Right cardiac atrium (tissue), 5 donors: Measurements from ENCODE around the gene MYORG. TPM values are rescaled to one million over a fixed set of nuclear protein-coding genes. Genes with fewer than 3 reads are reported as not detected.

Source experiments
- polyA plus RNA-seq: library from polyadenylated mRNA; stranded (reverse); fragments of 200-250 nt; gene quantifications from one replicate; pipeline ENCODE4 v1.2.3, GENCODE V29; 2013
- total RNA-seq, 4 donors: library from RNA; stranded (reverse); fragmentation: NEBNext Ultra II Directional; extraction: Animal tissue kit (Norgen Biotek cat#: 25700); gene quantifications; one replicate each; pipeline ENCODE4 v1.2.1, GENCODE V29; 2021
- donor health status: healthy with polysubstance abuse.
- donor health status: DM: no; HTN: yes; CAD: no.
- donor health status: DM: no; HTN: no; CAD: no.
- donor health status: DM: no; HTN: yes; CAD: no; lungs with severe emphysema.
- donor health status: DM: yes; HTN: yes; CAD: no.

The MYORG gene
- total and polyA plus RNA-seq, 5 donors, result 1.9 to 5.2 (median 4.8) TPM

Other genes starting within 250 kb of the MYORG start
- gene UBAP1, start 197.9 kb downstream of the MYORG start, total RNA-seq, result 10 to 100 TPM; 43.6 to 51.1 (median 46.6) TPM
- gene UBAP1, start 197.9 kb downstream of the MYORG start, polyA plus RNA-seq, result 31.2 TPM
- gene KIF24, start 47.6 kb downstream of the MYORG start, total RNA-seq, result under 1 TPM; 0.25 to 0.54 (median 0.40) TPM
- gene KIF24, start 47.6 kb downstream of the MYORG start, polyA plus RNA-seq, result 0.23 TPM
- 10 to 100 TPM; 20.5 to 27.4 (median 22.6) TPM for gene NUDT2, start 47.3 kb downstream of the MYORG start, total RNA-seq
- 27.4 TPM for gene NUDT2, start 47.3 kb downstream of the MYORG start, polyA plus RNA-seq
- gene FAM219A, start 81.7 kb upstream of the MYORG start, total RNA-seq, result 10 to 100 TPM; 23.2 to 28.1 (median 25.5) TPM
- 19.8 TPM for gene FAM219A, start 81.7 kb upstream of the MYORG start, polyA plus RNA-seq
- not detected for gene DNAI1, start 81.9 kb upstream of the MYORG start, total RNA-seq
- gene DNAI1, start 81.9 kb upstream of the MYORG start, polyA plus RNA-seq, result 0.16 TPM
- gene ENHO, start 146.1 kb upstream of the MYORG start, total RNA-seq, result 1 to 10 TPM in 3 of 4 donors, under 1 TPM in 1; 0.67 to 2.3 (median 1.6) TPM
- gene ENHO, start 146.1 kb upstream of the MYORG start, polyA plus RNA-seq, result 3.2 TPM
- gene CNTFR, start 212.8 kb upstream of the MYORG start, total RNA-seq, result 10 to 100 TPM; 14.9 to 66.4 (median 46.0) TPM
- gene CNTFR, start 212.8 kb upstream of the MYORG start, polyA plus RNA-seq, result 55.0 TPM
- 10 to 100 TPM; 17.8 to 34.5 (median 31.3) TPM for gene RPP25L, start 235.2 kb upstream of the MYORG start, total RNA-seq
- 49.0 TPM for gene RPP25L, start 235.2 kb upstream of the MYORG start, polyA plus RNA-seq
- 100 to 1,000 TPM in 3 of 4 donors, 10 to 100 TPM in 1; 99.3 to 128 (median 117) TPM for gene DCTN3, start 243.6 kb upstream of the MYORG start, total RNA-seq
- gene DCTN3, start 243.6 kb upstream of the MYORG start, polyA plus RNA-seq, result 113 TPM